Cerebellar nuclear complex (tissue), 1 donor: ENCODE measurements around the gene NFKBIL1.
"Not testable (repeated sequence)": the region's sequence is repeated elsewhere in the genome, so short reads cannot be mapped to it uniquely, and the experiment has no call there.

Source experiments
- DNase-seq, 2 experiments: peaks; one replicate each; lab custom pipeline; 2025; lab: John Stamatoyannopoulos, UW

NFKBIL1 gene

GRCh38 chr6:31534521-31535040 is 12.8 kb upstream of the NFKBIL1 start:
- no peak for DNase-seq

GRCh38 chr6:31535538-31536324 is 11.7 kb upstream of the NFKBIL1 start:
- DNase-seq: no peak

GRCh38 chr6:31538805-31539400 is 8.5 kb upstream of the NFKBIL1 start:
- DNase-seq: no peak

- DNase-seq: no peak
These were observed 6.8 kb upstream of the NFKBIL1 start for GRCh38 chr6:31540640-31541039.

- no peak for DNase-seq
These were observed 6.2 kb upstream of the NFKBIL1 start for GRCh38 chr6:31541059-31541657.

- DNase-seq: peak; percentile 27 to 84
These were observed 5.5 kb upstream of the NFKBIL1 start, which contains the start of gene DDX39B for GRCh38 chr6:31541658-31542521. Gene DDX39B (minus strand): TSS chr6:31542003. CDS start chr6:31540532, 1,471 bp downstream.

- no peak for DNase-seq
These were observed 3.8 kb upstream of the NFKBIL1 start for GRCh38 chr6:31543639-31544038.

GRCh38 chr6:31544676-31545075 is 2.7 kb upstream of the NFKBIL1 start:
- no peak for DNase-seq

- DNase-seq: no peak
These were observed 2.1 kb upstream of the NFKBIL1 start for GRCh38 chr6:31545291-31545690.

GRCh38 chr6:31546339-31546957 is 960 bp upstream of the NFKBIL1 start, which contains the start of gene ATP6V1G2:
Gene ATP6V1G2 (minus strand): TSS chr6:31546608. CDS start chr6:31546559, 49 bp downstream.
- peak; percentile 90 to 97 for DNase-seq

- no peak for DNase-seq
These were observed 527 bp downstream of the NFKBIL1 start for GRCh38 chr6:31547727-31548543.

- no peak for DNase-seq
These were observed 1.1 kb downstream of the NFKBIL1 start for GRCh38 chr6:31548544-31548873.

- not testable (repeated sequence) for DNase-seq
These were observed 4.0 kb downstream of the NFKBIL1 start for GRCh38 chr6:31551371-31551770.

GRCh38 chr6:31556307-31556706 is 8.9 kb downstream of the NFKBIL1 start:
- DNase-seq: no peak

GRCh38 chr6:31557443-31558317 is 10.3 kb downstream of the NFKBIL1 start:
- DNase-seq: no peak

GRCh38 chr6:31558318-31558625 is 10.9 kb downstream of the NFKBIL1 start:
- no peak for DNase-seq

- no peak for DNase-seq
These were observed 11.5 kb downstream of the NFKBIL1 start for GRCh38 chr6:31558631-31559500.

- DNase-seq: no peak
These were observed 12.2 kb downstream of the NFKBIL1 start for GRCh38 chr6:31559606-31559957.
